Trophoblast cell (in vitro differentiated cells and primary cell): ENCODE results near the gene MPND.
A peak's percentile ranks its signal among the peaks of the same experiment; 100 is the strongest.

Experiments used
- DNase-seq, 2 donors: peaks; one replicate each; pipeline ENCODE4 v3.0.0-alpha.2; 2016
- H2AFZ ChIP-seq: 2 replicates; pipeline ENCODE4 v1.6.1; 2013; ENCODE audit warnings: low read length, moderate library complexity, mild to moderate bottlenecking; ENCODE audit not compliant: insufficient read depth, poor library complexity
- H2AK5ac ChIP-seq: 2 replicates; pipeline ENCODE4 v1.6.1; 2013; ENCODE audit warnings: mild to moderate bottlenecking, low read length
- H2BK120ac ChIP-seq: 2 replicates; pipeline ENCODE4 v1.6.1; 2013; ENCODE audit warnings: low read length, mild to moderate bottlenecking, moderate library complexity; ENCODE audit not compliant: insufficient read depth, poor library complexity
- H2BK12ac ChIP-seq: 2 replicates; pipeline ENCODE4 v1.6.1; 2013; ENCODE audit warnings: mild to moderate bottlenecking, low read length, moderate library complexity
- H2BK5ac ChIP-seq: 2 replicates; pipeline ENCODE4 v1.6.1; 2013; ENCODE audit warnings: low read length, low read depth, moderate library complexity, mild to moderate bottlenecking; ENCODE audit not compliant: poor library complexity
- H3K14ac ChIP-seq: 2 replicates; pipeline ENCODE4 v1.6.1; 2013; ENCODE audit warnings: mild to moderate bottlenecking, low read length
- H3K18ac ChIP-seq: 2 replicates; pipeline ENCODE4 v1.6.1; 2013; ENCODE audit warnings: mild to moderate bottlenecking, low read length
- H3K23ac ChIP-seq: 2 replicates; pipeline ENCODE4 v1.6.1; 2013; ENCODE audit warnings: low read length
- H3K27ac ChIP-seq: 2 replicates; pipeline ENCODE4 v1.5.1; 2013; ENCODE audit warnings: low read depth, mild to moderate bottlenecking, inconsistent platforms, low read length, moderate library complexity
- H3K27me3 ChIP-seq: 2 replicates; pipeline ENCODE4 v1.6.1; 2013; ENCODE audit warnings: inconsistent platforms, mild to moderate bottlenecking, low read length, moderate library complexity; ENCODE audit not compliant: insufficient read depth
- H3K36me3 ChIP-seq, 2 experiments: 1 replicate in 1 of 2; 2 replicates in 1 of 2; pipeline ENCODE4 v1.6.1; 2013; ENCODE audit warnings: low read length in 2 of 2, mild to moderate bottlenecking in 2 of 2, moderate library complexity in 1 of 2; ENCODE audit not compliant: insufficient read depth in 2 of 2, control insufficient read depth in 1 of 2
- H3K4ac ChIP-seq: 2 replicates; pipeline ENCODE4 v1.6.1; 2013; ENCODE audit warnings: low read depth, mild to moderate bottlenecking, low read length, moderate library complexity
- H3K4me1 ChIP-seq, 2 experiments: 1 replicate in 1 of 2; 2 replicates in 1 of 2; pipeline ENCODE4 v1.6.1; 2013; ENCODE audit warnings: low read length in 2 of 2, mild to moderate bottlenecking in 2 of 2, moderate library complexity in 1 of 2; ENCODE audit not compliant: insufficient read depth in 2 of 2, control insufficient read depth in 1 of 2
- H3K4me2 ChIP-seq: 2 replicates; pipeline ENCODE4 v1.6.1; 2013; ENCODE audit warnings: inconsistent platforms, mild to moderate bottlenecking, low read length, moderate library complexity
- H3K4me3 ChIP-seq: 2 replicates; pipeline ENCODE4 v1.5.1; 2013; ENCODE audit warnings: mild to moderate bottlenecking, low read depth, low read length, inconsistent platforms
- H3K79me1 ChIP-seq: one replicate; pipeline ENCODE4 v1.6.1; 2013; ENCODE audit warnings: low read length
- H3K79me2 ChIP-seq: 2 replicates; pipeline ENCODE4 v1.6.1; 2013; ENCODE audit warnings: low read length, mild to moderate bottlenecking; ENCODE audit not compliant: control insufficient read depth, insufficient read depth, poor library complexity
- H3K9ac ChIP-seq: 2 replicates; pipeline ENCODE4 v1.6.1; 2013; ENCODE audit warnings: mild to moderate bottlenecking, low read length
- H3K9me3 ChIP-seq: 2 replicates; pipeline ENCODE4 v1.6.1; 2013; ENCODE audit warnings: low read depth, mild to moderate bottlenecking, control low read depth, inconsistent platforms, low read length; ENCODE audit not compliant: insufficient read depth
- H4K12ac ChIP-seq: 2 replicates; pipeline ENCODE4 v1.6.1; 2013; ENCODE audit warnings: low read depth, mild to moderate bottlenecking, low read length, moderate library complexity
- H4K8ac ChIP-seq: 2 replicates; pipeline ENCODE4 v1.6.1; 2013; ENCODE audit warnings: low read depth, mild to moderate bottlenecking, low read length, moderate library complexity
- H4K91ac ChIP-seq: one replicate; pipeline ENCODE4 v1.6.1; 2013; ENCODE audit warnings: low read depth, mild to moderate bottlenecking, low read length, moderate library complexity
- WGBS: extraction: QIAGEN DNeasy Blood & Tissue Kit; methylation state at CpG from one replicate; pipeline ENCODE4 v1.1.7; 2013; ENCODE audit warnings: missing lambda C conversion rate; ENCODE audit not compliant: insufficient read length, insufficient coverage; ENCODE audit errors: extremely low coverage; 5-methylcytosine and 5-hydroxymethylcytosine counted together

MPND gene

GRCh38 chr19:4367336-4367723 is 24.0 kb downstream of the MPND start:
- H2BK5ac ChIP-seq, result no peak overlapping the region
- H2BK12ac ChIP-seq, result no peak overlapping the region
- H3K27ac ChIP-seq, result no peak overlapping the region
- H2AFZ ChIP-seq, result no peak overlapping the region
- peaks cover 8% of the 10 kb centered on the region for H3K79me2 ChIP-seq
- no peak overlapping the region for H4K8ac ChIP-seq
- H3K36me3 ChIP-seq, result peaks cover 69 to 71% of the 10 kb centered on the region in 2 experiments
- no peak overlapping the region for H4K91ac ChIP-seq
- H2AK5ac ChIP-seq, result no peak overlapping the region
- no peak overlapping the region for H3K4me3 ChIP-seq
- H3K18ac ChIP-seq, result no peak overlapping the region
- peaks cover 2% of the 10 kb centered on the region for H3K9me3 ChIP-seq
- no CpG with 5 or more reads among the region's 10 CpGs for WGBS
- no peaks in the 10 kb centered on the region for H3K27me3 ChIP-seq
- H3K4me2 ChIP-seq, result no peak overlapping the region
- no peak overlapping the region for H3K14ac ChIP-seq
- H4K12ac ChIP-seq, result no peak overlapping the region
- H3K79me1 ChIP-seq, result no peaks in the 10 kb centered on the region
- no peak overlapping the region for H3K23ac ChIP-seq
- DNase-seq, result no peak
- no peak overlapping the region for H2BK120ac ChIP-seq
- H3K4me1 ChIP-seq, result peaks cover 2 to 4% of the 10 kb centered on the region in 2 experiments
- H3K9ac ChIP-seq, result no peak overlapping the region
- no peak overlapping the region for H3K4ac ChIP-seq

DNA sequence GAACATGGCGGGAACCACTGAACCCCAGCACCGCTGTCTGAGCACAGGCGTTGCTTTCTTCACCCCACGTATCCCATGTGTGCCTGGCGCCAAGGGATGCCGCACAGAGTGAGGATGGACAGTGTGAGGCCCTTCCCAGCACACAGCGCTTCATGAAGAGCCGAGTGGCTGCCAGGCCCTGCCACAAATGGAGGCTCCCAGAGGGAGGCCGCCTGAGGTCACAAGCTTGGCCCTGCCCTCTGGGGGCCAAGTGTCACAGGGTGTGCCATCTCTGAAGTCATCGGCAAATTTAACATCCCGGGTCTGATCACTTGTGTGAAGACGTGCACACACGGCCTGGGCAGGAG is 24.4 kb downstream of the MPND start:
- Histone ChIP-seq H3K4me2 (no peak overlapping the region), H2BK120ac (no peak overlapping the region), H3K4ac (no peak overlapping the region), H4K8ac (no peak overlapping the region), H3K23ac (no peak overlapping the region), H4K91ac (no peak overlapping the region), H3K4me3 (no peak overlapping the region), H3K4me1 (peaks cover 6 to 8% of the 10 kb centered on the region in 2 experiments), H3K79me1 (no peaks in the 10 kb centered on the region), H3K79me2 (peaks cover 9% of the 10 kb centered on the region), H4K12ac (no peak overlapping the region), H3K9me3 (peaks cover 2% of the 10 kb centered on the region), H2AK5ac (no peak overlapping the region), H3K27me3 (no peaks in the 10 kb centered on the region), H2BK12ac (no peak overlapping the region), H3K14ac (no peak overlapping the region), H3K18ac (no peak overlapping the region), H3K27ac (no peak overlapping the region), H3K9ac (no peak overlapping the region), H2BK5ac (no peak overlapping the region), H2AFZ (no peak overlapping the region), H3K36me3 (peaks cover 64 to 68% of the 10 kb centered on the region in 2 experiments)
- no peak for DNase-seq
- WGBS, result no CpG with 5 or more reads among the region's 13 CpGs

DNA sequence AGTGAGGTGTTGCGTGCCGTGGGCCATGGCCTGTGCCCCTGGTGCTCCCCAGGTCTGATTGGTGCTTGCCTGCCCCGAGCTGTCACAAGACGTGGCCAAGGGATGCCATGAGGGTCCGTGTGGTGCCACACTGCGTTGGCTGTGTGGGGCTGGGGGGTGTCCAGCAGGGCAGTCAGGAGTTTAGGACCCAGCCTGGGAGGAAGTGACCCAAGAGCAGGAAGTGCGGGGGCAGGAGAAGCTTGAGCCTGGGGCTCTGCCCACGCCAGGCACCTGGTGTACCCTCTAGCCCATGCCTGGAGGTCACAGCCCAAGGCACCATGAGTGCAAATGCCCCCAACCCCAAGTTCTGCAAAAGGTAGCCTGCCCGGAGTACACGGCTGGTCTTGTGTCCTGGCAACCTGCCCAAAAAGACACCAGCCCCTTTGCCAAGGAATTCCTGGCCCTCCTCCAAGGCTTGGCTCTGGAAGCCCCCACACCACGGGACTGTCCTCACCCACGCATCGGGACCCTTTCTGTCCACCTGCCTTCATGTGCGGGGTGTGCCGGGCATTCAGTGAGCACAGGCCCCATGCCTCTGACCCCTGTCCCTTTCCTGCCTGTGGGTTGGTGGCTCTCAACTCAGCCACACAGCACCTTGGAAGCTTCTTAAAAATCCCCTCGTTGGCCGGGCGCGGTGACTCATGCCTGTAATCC is 24.9 kb downstream of the MPND start:
- no peak overlapping the region for H2BK5ac ChIP-seq
- H3K79me2 ChIP-seq, result peaks cover 12% of the 10 kb centered on the region
- no peak overlapping the region for H2AK5ac ChIP-seq
- no peaks in the 10 kb centered on the region for H3K27me3 ChIP-seq
- DNase-seq, result no peak
- peaks cover 3% of the 10 kb centered on the region for H3K79me1 ChIP-seq
- H3K23ac ChIP-seq, result no peak overlapping the region
- no peak overlapping the region for H4K91ac ChIP-seq
- no CpG with 5 or more reads among the region's 19 CpGs for WGBS
- no peak overlapping the region for H4K8ac ChIP-seq
- no peak overlapping the region for H3K4ac ChIP-seq
- H3K4me3 ChIP-seq, result no peak overlapping the region
- H2AFZ ChIP-seq, result no peak overlapping the region
- peaks cover 11 to 13% of the 10 kb centered on the region in 2 experiments for H3K4me1 ChIP-seq
- H3K36me3 ChIP-seq, result peaks cover 59 to 63% of the 10 kb centered on the region in 2 experiments
- no peak overlapping the region for H2BK12ac ChIP-seq
- H3K4me2 ChIP-seq, result no peak overlapping the region
- H3K9ac ChIP-seq, result no peak overlapping the region
- H3K27ac ChIP-seq, result no peak overlapping the region
- H4K12ac ChIP-seq, result no peak overlapping the region
- peaks cover 2% of the 10 kb centered on the region for H3K9me3 ChIP-seq
- no peak overlapping the region for H3K14ac ChIP-seq
- H2BK120ac ChIP-seq, result no peak overlapping the region
- no peak overlapping the region for H3K18ac ChIP-seq

DNA sequence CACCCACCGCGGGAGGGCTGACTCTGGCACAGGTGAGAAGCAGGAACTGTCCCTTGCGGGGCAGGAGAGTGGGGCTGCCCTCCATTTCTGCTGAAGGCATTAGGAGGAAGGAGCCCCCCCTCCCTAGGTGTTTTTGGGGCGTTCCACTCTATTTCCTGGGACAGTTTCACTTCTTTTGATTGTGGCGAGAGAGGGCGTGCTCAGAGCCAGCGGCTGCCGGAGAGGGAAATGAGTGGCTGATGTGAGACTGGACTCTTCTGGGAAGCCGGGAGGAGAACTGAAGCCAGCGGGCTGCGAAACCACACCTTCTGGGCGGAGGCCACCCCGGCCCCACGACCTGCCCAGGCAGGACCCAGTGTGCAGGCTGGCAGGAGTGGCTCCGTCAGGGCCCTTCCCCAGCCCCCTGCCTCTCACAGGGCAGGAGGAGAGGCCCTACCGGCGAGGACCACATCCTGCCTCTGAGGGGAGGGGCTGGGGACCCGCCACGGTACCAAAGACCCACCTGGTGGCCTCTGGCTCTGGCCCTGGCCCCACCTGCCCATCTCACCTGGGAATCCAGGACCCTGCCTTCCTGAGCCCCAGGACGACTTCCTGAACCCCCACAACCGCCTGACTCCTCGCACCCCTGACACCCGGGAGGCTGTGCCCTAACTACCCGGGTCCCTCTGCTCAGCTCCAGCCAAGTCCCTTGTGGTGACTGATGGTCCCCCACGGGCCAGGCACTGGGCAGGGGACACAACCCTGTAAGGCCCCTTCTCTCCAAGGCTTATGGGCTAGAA is 25.9 kb downstream of the MPND start:
- DNase-seq, result no peak
- Histone ChIP-seq H3K23ac (no peak overlapping the region), H3K14ac (no peak overlapping the region), H3K9me3 (peaks cover 2% of the 10 kb centered on the region), H3K18ac (peak overlapping the region; percentile 6), H2AFZ (no peak overlapping the region), H3K79me1 (peaks cover 13% of the 10 kb centered on the region), H3K9ac (no peak overlapping the region), H2BK5ac (no peak overlapping the region), H3K4ac (peak overlapping the region; percentile 17), H3K36me3 (peaks cover 49 to 53% of the 10 kb centered on the region in 2 experiments), H4K12ac (no peak overlapping the region), H4K91ac (no peak overlapping the region), H2AK5ac (no peak overlapping the region), H3K79me2 (peaks cover 20% of the 10 kb centered on the region), H3K4me1 (peaks cover 21 to 23% of the 10 kb centered on the region in 2 experiments), H3K4me2 (no peak overlapping the region), H3K27me3 (no peaks in the 10 kb centered on the region), H2BK12ac (no peak overlapping the region), H4K8ac (no peak overlapping the region), H3K27ac (no peak overlapping the region), H2BK120ac (no peak overlapping the region), H3K4me3 (no peak overlapping the region)
- no CpG with 5 or more reads among the region's 25 CpGs for WGBS
